Measurements from ENCODE around the gene WIZ. TPM values are rescaled to one million over a fixed set of nuclear protein-coding genes. Genes with fewer than 3 reads are reported as not detected.

Gene WIZ
- total RNA-seq, 4 donors from 2014 or later, result 17.4 to 41.8 (median 33.6) TPM

- ATAC-seq (ENCODE audit: low FRiP score) (no peak), DNase-seq (ENCODE audit: low spot score) (no peak)
- no peak for TF ChIP-seq CTCF (IDR thresholded peaks at IDR 0.05)
Observed at GRCh38 chr19:15373644-15374043, 76.1 kb downstream of the WIZ start.

GRCh38 chr19:15372891-15373301, 76.9 kb downstream of the WIZ start:
- no peak for DNase-seq (ENCODE audit: low spot score)
- no peak for ATAC-seq (ENCODE audit: low FRiP score)
- TF ChIP-seq CTCF (IDR thresholded peaks at IDR 0.05), result no peak

- no peak for TF ChIP-seq CTCF (IDR thresholded peaks at IDR 0.05)
- ATAC-seq (ENCODE audit: low FRiP score), result no peak
- DNase-seq (ENCODE audit: low spot score), result no peak
Observed at GRCh38 chr19:15372470-15372869, 77.3 kb downstream of the WIZ start.

- ATAC-seq (ENCODE audit: low FRiP score) (no peak), DNase-seq (ENCODE audit: low spot score) (no peak)
- no peak for TF ChIP-seq CTCF (IDR thresholded peaks at IDR 0.05)
Observed at GRCh38 chr19:15371786-15372380, 77.9 kb downstream of the WIZ start.

- DNase-seq (ENCODE audit: low spot score) (no peak), ATAC-seq (ENCODE audit: low FRiP score) (no peak)
- no peak for TF ChIP-seq CTCF (IDR thresholded peaks at IDR 0.05)
Observed at GRCh38 chr19:15371119-15371518, 78.6 kb downstream of the WIZ start.

Small RNA genes within 50 kb of the gene (small RNA-seq; reads per million reads assigned to genes)
- gene MIR1470, result not detected

Other genes starting within 250 kb of the WIZ start
- 10 to 100 TPM in 3 of 4 donors, 1 to 10 TPM in 1; 6.1 to 82.8 (median 24.4) TPM for gene NOTCH3, start 249.0 kb downstream of the WIZ start, total RNA-seq
- gene EPHX3, start 217.5 kb downstream of the WIZ start, total RNA-seq, result under 1 TPM in 1 of 4 donors, not detected in 3; 0.84 TPM
- gene BRD4, start 117.4 kb downstream of the WIZ start, total RNA-seq, result 10 to 100 TPM; 22.6 to 49.1 (median 30.1) TPM
- 10 to 100 TPM; 17.5 to 45.6 (median 22.8) TPM for gene AKAP8, start 70.2 kb downstream of the WIZ start, total RNA-seq
- 100 to 1,000 TPM in 1 of 4 donors, 10 to 100 TPM in 3; 52.2 to 141 (median 79.5) TPM for gene AKAP8L, start 31.0 kb downstream of the WIZ start, total RNA-seq
- 1 to 10 TPM; 2.0 to 6.9 (median 3.6) TPM for gene RASAL3, start 14.6 kb upstream of the WIZ start, total RNA-seq
- not detected for gene PGLYRP2, start 29.5 kb upstream of the WIZ start, total RNA-seq
- 1 to 10 TPM in 1 of 4 donors, under 1 TPM in 1, not detected in 2; 0.36 to 1.3 TPM for gene CYP4F22, start 58.6 kb upstream of the WIZ start, total RNA-seq
- not detected for gene CYP4F8, start 165.3 kb upstream of the WIZ start, total RNA-seq
- 10 to 100 TPM in 1 of 4 donors, 1 to 10 TPM in 2, under 1 TPM in 1; 0.31 to 11.5 (median 1.5) TPM for gene CYP4F3, start 190.9 kb upstream of the WIZ start, total RNA-seq
- 10 to 100 TPM in 2 of 4 donors, 1 to 10 TPM in 2; 3.0 to 58.6 (median 11.9) TPM for gene CYP4F12, start 223.1 kb upstream of the WIZ start, total RNA-seq